LNCAP (cell line): Measurements from ENCODE around the gene SLC2A13.

Experiments used
- TF ChIP-seq, protein P1 (sequence below): fragments of 450-650 bp; IDR thresholded peaks from 2 replicates; pipeline ENCODE4 v1.5.1; 2017; ENCODE audit warnings: mild to moderate bottlenecking

The SLC2A13 gene

GRCh38 chr12:39782026-39782545 is 323.8 kb downstream of the SLC2A13 start:
- TF ChIP-seq, protein P1, sequence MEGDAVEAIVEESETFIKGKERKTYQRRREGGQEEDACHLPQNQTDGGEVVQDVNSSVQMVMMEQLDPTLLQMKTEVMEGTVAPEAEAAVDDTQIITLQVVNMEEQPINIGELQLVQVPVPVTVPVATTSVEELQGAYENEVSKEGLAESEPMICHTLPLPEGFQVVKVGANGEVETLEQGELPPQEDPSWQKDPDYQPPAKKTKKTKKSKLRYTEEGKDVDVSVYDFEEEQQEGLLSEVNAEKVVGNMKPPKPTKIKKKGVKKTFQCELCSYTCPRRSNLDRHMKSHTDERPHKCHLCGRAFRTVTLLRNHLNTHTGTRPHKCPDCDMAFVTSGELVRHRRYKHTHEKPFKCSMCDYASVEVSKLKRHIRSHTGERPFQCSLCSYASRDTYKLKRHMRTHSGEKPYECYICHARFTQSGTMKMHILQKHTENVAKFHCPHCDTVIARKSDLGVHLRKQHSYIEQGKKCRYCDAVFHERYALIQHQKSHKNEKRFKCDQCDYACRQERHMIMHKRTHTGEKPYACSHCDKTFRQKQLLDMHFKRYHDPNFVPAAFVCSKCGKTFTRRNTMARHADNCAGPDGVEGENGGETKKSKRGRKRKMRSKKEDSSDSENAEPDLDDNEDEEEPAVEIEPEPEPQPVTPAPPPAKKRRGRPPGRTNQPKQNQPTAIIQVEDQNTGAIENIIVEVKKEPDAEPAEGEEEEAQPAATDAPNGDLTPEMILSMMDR: no peak

DNA sequence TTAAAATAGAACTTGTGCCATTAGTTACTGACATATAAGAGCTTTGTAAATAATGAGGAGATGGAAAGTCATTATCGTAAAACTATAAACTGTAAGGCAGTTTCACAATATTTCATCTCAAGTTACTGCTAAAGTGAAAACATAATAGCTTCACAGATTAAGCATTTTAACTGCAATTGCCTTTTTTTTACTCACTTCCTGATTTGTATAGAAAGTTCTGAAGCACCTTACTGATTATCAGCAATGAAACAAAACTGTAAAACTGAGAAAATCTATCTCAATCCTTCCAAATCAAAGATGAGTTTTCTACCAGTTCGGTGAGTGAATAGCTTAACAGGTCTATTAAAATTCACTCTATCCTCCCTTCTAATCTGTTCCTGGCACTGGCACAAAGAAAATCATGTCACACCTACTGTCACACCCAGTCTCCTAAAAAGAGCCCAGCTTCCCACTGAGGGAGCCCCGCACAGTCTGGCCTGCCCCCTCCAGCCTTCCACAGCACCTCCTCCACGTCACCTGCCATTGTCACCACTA is 324.9 kb downstream of the SLC2A13 start:
- TF ChIP-seq, protein P1: no peak

DNA sequence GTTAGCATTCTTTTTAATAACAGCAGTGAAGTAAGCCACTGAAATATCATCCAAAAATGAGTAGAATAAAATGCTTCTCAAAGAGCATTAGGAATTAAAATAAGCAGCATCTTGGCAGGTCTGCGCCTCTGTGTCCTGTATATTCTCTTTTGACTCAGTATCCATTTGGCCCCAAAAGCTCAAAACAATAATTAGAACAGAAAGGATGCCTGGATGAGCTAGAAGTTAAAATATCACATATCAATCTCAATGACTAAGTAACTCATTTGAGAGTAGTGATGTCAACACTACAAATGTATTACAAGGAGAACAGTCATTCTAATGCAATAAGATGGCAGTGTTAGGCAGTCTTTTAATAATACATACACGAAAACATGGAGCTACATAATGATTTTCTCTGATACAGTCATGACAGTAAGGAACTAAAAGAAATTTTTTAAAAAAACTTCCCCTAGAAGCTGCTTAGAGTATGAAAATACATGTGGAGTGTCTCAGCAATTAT is 325.4 kb downstream of the SLC2A13 start:
- TF ChIP-seq, protein P1: no peak

DNA sequence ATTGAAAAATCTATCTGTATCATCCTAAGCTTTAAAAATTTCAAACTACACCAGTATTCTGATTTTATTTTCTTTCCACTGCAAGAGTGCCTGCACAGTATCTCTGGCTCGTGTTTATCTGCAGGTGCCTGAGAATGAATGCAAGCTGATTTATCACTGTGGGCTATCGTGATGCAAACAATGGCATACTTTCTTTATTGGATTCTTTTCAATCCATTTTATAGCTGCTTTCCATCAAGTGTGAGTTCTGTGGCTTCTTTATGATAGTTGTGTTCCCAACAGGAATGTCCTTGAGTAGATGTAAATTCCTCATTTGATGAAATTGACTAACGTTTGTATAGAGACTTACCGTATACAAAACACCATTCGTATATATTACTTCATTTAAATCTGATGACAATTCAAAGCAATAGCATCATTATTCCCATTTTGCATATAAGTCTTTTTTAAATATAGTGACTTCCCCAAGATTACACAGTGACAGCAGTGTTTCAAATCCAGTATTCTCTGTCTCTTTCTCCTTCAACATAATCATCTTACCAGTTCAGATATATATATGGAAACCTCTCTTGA is 326.0 kb downstream of the SLC2A13 start:
- TF ChIP-seq, protein P1: no peak

DNA sequence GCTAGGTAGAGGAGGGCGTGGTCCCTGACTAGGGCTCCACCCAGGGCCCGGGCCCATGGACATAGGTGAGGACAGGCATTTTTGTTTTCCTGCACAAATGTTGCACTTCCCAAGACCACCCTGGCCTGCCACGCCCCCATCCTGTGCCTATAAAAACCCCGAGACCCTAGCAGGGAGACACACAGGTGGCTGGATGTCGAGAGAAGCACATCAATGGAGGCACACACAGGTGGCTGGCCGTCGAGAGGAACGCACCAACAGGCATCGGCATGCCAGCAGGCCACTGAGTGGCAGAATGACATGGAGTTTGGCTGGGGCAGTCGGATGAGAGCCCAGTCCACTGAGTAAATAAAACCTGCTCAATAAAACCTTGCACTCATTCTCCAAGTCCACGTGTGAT is 328.4 kb downstream of the SLC2A13 start:
- TF ChIP-seq, protein P1: no peak

DNA sequence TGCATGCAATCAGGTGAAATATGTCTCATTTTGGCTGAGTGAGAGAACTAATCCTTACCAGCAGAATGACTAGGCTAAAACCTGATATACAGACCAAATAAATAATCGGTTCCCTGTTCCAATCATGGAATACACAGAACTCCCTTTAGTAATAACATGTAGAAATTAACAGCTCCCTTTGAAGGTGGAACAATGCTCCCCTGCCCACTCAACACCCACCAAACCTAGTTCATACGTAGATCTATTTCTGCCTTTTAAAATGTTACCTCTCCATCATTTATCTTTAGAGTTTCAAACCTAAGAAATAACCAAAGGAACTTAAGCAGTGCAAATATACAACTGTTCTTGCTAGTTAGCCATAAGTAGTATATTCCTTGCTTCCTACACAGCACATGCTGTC is 332.6 kb downstream of the SLC2A13 start:
- TF ChIP-seq, protein P1: no peak

DNA sequence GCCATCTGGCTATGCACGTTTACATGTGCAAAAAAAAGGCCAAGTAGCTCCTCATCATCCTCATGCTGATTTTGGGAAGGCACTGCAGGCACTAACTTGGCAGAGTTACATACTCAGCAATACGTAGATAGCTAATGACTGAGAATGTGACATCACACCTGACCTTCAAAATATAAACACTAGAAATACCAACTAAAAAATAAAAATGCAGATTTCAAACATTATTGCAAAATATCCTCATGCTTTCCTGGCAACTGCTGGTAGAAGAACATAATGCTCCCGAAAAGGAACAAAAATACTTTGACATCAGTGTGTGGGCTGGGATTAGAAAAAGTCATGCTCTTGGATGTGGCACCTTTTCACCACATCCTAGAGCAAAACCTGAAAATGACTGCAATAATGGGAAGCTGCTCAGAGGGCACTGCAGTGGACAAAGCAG is 333.0 kb downstream of the SLC2A13 start:
- TF ChIP-seq, protein P1: no peak
